ENCODE data around the gene NOX4. TPM values are rescaled to one million over a fixed set of nuclear protein-coding genes. Genes with fewer than 3 reads are reported as not detected.

The NOX4 gene
- total RNA-seq, 2 donors from 2014 or later = 5.9 to 20.2 TPM

GRCh38 chr11:89443361-89444322 lies 47.5 kb downstream of the NOX4 start:
- Histone ChIP-seq H3K36me3 (peaks cover 1% of the 10 kb centered on the region), H3K4me1 (no peaks in the 10 kb centered on the region), H3K4me3 (no peak overlapping the region), H3K27me3 (no peaks in the 10 kb centered on the region), H3K9me3 (no peaks in the 10 kb centered on the region), H3K27ac (no peak overlapping the region)
- no peak for DNase-seq (ENCODE audit: low spot score)
- no peak for TF ChIP-seq CTCF (IDR thresholded peaks at IDR 0.05)

- no peak for DNase-seq (ENCODE audit: low spot score)
- no peak for TF ChIP-seq CTCF (IDR thresholded peaks at IDR 0.05)
- no peak overlapping the region for H3K27ac ChIP-seq
These were observed 48.4 kb downstream of the NOX4 start for GRCh38 chr11:89442801-89443200.

DNA sequence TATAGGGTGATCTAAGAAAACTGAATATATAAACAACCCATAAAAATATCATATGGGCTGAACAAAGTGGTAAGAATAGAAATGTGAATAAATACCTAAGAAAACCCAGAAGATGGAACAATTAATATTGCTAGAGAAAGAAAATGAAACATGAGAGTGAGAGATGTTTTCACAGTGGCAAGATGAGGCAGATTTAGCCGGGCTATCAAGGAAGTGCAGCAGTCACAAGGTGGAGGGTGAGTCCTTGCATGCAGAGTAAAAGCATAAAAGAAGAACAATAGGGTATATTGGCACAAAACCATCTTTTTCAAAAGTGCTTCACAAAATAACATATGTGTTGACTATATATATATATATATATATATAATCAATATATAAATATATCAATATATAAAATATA lies 49.6 kb downstream of the NOX4 start:
- no peak for DNase-seq (ENCODE audit: low spot score)
- Histone ChIP-seq H3K27me3 (no peaks in the 10 kb centered on the region), H3K36me3 (no peaks in the 10 kb centered on the region), H3K9me3 (no peaks in the 10 kb centered on the region), H3K4me3 (no peak overlapping the region), H3K4me1 (no peaks in the 10 kb centered on the region), H3K27ac (no peak overlapping the region)
- TF ChIP-seq CTCF (IDR thresholded peaks at IDR 0.05) = no peak

More at GRCh38 chr11:89442801-89443200, 48.4 kb downstream of the NOX4 start:
- H3K9me3 ChIP-seq = no peaks in the 10 kb centered on the region
- no peaks in the 10 kb centered on the region for H3K36me3 ChIP-seq
- no peaks in the 10 kb centered on the region for H3K4me1 ChIP-seq
- no peaks in the 10 kb centered on the region for H3K27me3 ChIP-seq
- H3K4me3 ChIP-seq = no peak overlapping the region

DNA sequence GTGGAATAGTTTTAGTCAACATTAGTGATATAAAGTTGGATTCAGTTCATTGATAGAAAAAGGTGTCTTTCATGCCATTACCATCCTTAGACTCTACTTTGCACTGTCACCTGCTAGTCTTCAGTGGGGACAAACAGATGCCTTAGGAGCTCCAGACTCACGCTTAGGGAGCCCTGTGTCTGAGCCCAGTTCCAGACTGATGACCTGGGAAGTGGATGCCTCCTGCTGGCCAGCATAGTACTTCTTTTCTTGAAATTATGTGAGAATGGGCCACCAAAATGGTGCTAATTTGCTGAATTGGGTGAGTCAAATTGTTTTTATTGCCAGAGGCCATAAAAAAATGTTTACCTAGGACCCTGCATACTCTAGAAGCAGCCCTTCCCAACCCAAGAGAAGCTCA lies 53.9 kb downstream of the NOX4 start:
- DNase-seq (ENCODE audit: low spot score) = no peak
- no peaks in the 10 kb centered on the region for H3K9me3 ChIP-seq
- no peaks in the 10 kb centered on the region for H3K27me3 ChIP-seq
- no peak overlapping the region for H3K4me3 ChIP-seq
- no peaks in the 10 kb centered on the region for H3K36me3 ChIP-seq
- no peaks in the 10 kb centered on the region for H3K4me1 ChIP-seq
- no peak for TF ChIP-seq CTCF (IDR thresholded peaks at IDR 0.05)
- no peak overlapping the region for H3K27ac ChIP-seq

DNA sequence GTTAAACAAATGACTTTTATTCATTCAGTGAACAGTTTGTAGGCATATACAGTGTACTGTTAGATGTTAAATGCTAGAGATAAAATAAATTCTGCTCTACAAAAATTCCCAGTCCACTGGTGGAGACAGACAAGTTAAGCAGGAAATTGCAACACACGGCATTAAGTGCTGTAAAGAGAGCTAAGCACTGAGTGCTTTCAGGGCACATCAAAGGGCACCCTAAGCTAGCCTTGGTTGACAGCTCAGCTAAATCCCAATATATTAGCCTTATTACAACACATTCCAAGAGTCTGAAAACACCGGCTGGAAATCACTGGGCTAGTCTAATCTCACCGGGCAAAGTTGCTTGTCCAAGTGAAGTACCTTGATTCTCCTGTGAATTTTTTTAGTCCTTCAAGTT lies 55.1 kb downstream of the NOX4 start:
- TF ChIP-seq CTCF (IDR thresholded peaks at IDR 0.05) = no peak
- no peaks in the 10 kb centered on the region for H3K36me3 ChIP-seq
- H3K27ac ChIP-seq = no peak overlapping the region
- DNase-seq (ENCODE audit: low spot score) = no peak
- H3K4me1 ChIP-seq = no peaks in the 10 kb centered on the region
- no peaks in the 10 kb centered on the region for H3K27me3 ChIP-seq
- H3K9me3 ChIP-seq = no peaks in the 10 kb centered on the region
- no peak overlapping the region for H3K4me3 ChIP-seq
